ENCODE measurements around the gene RPL4.
A peak's percentile ranks its signal among the peaks of the same experiment; 100 is the strongest.

Gene RPL4

GRCh38 chr15:66488525-66488924, 16.1 kb downstream of the RPL4 start:
- H3K36me3 ChIP-seq: peaks cover 90% of the 10 kb centered on the region
- peaks cover 7 to 8% of the 10 kb centered on the region in 2 experiments for H3K4me1 ChIP-seq (ENCODE audit: control insufficient read depth in 1 of 2, insufficient read depth in 1 of 2, low read depth in 1 of 2, low read length in 1 of 2)
- H3K27me3 ChIP-seq: no peaks in the 10 kb centered on the region
- H3K4me3 ChIP-seq (ENCODE audit: low read depth in 1 of 2, low read length in 1 of 2): no peak overlapping the region
- no peak for TF ChIP-seq CTCF (IDR thresholded peaks at IDR 0.05)
- H3K27ac ChIP-seq: no peak overlapping the region
- no peaks in the 10 kb centered on the region for H3K9me3 ChIP-seq

GRCh38 chr15:66486887-66487286, 17.8 kb downstream of the RPL4 start:
- Histone ChIP-seq H3K4me1 (ENCODE audit: control insufficient read depth in 1 of 2, insufficient read depth in 1 of 2, low read depth in 1 of 2, low read length in 1 of 2) (peaks cover 11 to 13% of the 10 kb centered on the region in 2 experiments), H3K36me3 (peaks cover 88% of the 10 kb centered on the region), H3K27ac (no peak overlapping the region), H3K4me3 (ENCODE audit: low read depth in 1 of 2, low read length in 1 of 2) (no peak overlapping the region), H3K27me3 (no peaks in the 10 kb centered on the region), H3K9me3 (no peaks in the 10 kb centered on the region)
- no peak for TF ChIP-seq CTCF (IDR thresholded peaks at IDR 0.05)

- Histone ChIP-seq H3K9me3 (no peaks in the 10 kb centered on the region), H3K4me3 (ENCODE audit: low read depth in 1 of 2, low read length in 1 of 2) (no peak overlapping the region), H3K36me3 (peaks cover 78% of the 10 kb centered on the region), H3K4me1 (ENCODE audit: control insufficient read depth in 1 of 2, insufficient read depth in 1 of 2, low read depth in 1 of 2, low read length in 1 of 2) (peaks cover 6 to 8% of the 10 kb centered on the region in 2 experiments), H3K27ac (no peak overlapping the region), H3K27me3 (no peaks in the 10 kb centered on the region)
- no peak for TF ChIP-seq CTCF (IDR thresholded peaks at IDR 0.05)
Measured at GRCh38 chr15:66484539-66485112, 20.0 kb downstream of the RPL4 start.

GRCh38 chr15:66483131-66483566, 21.5 kb downstream of the RPL4 start:
- no peak overlapping the region for H3K4me3 ChIP-seq (ENCODE audit: low read depth in 1 of 2, low read length in 1 of 2)
- H3K9me3 ChIP-seq: no peaks in the 10 kb centered on the region
- H3K27ac ChIP-seq: peak overlapping the region; percentile 47
- peaks cover 6 to 8% of the 10 kb centered on the region in 2 experiments for H3K4me1 ChIP-seq (ENCODE audit: control insufficient read depth in 1 of 2, insufficient read depth in 1 of 2, low read depth in 1 of 2, low read length in 1 of 2)
- H3K36me3 ChIP-seq: peaks cover 64% of the 10 kb centered on the region
- TF ChIP-seq CTCF (IDR thresholded peaks at IDR 0.05): no peak
- H3K27me3 ChIP-seq: no peaks in the 10 kb centered on the region

GRCh38 chr15:66482539-66482938, 22.1 kb downstream of the RPL4 start:
- Histone ChIP-seq H3K27me3 (no peaks in the 10 kb centered on the region), H3K36me3 (peaks cover 61% of the 10 kb centered on the region), H3K4me1 (ENCODE audit: control insufficient read depth in 1 of 2, insufficient read depth in 1 of 2, low read depth in 1 of 2, low read length in 1 of 2) (peaks cover 6 to 8% of the 10 kb centered on the region in 2 experiments), H3K9me3 (no peaks in the 10 kb centered on the region), H3K27ac (peak overlapping the region; percentile 47), H3K4me3 (ENCODE audit: low read depth in 1 of 2, low read length in 1 of 2) (no peak overlapping the region)
- no peak for TF ChIP-seq CTCF (IDR thresholded peaks at IDR 0.05)

Measured in neutrophil (primary cell).